ENCODE data around the gene WDR81. TPM values are rescaled to one million over a fixed set of nuclear protein-coding genes. Genes with fewer than 3 reads are reported as not detected.

The WDR81 gene
- total RNA-seq, 2 donors from 2014 or later, result 13.4 to 17.9 TPM

DNA sequence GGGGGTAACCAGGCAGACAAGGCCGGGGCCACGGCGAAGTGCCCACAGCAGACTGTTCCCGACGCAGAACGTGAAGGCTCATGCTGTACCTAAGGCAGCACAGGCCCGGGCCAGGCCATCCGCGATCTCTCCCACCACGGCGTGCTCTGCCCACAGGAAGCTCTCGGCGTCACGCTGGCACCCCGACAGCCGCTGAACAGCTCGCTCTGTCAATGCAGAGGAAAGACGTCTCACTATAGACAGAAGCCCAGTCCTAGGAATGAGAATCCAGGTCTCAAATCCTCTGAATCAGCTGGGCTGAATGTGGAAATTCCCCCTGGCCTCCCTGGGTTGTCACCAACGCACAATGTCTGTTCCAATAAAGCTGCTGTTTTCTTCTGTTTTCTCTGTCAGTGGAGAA, 58.8 kb downstream of the WDR81 start:
- H3K27me3 Mint-ChIP-seq (ENCODE audit: insufficient read depth), result no peaks in the 10 kb centered on the region
- Histone ChIP-seq H3K9ac (ENCODE audit: extremely low read depth, low read length, poor library complexity, severe bottlenecking) (no peak overlapping the region), H3K9me3 (ENCODE audit: control insufficient read depth, low read length) (no peaks in the 10 kb centered on the region), H3K4me3 (ENCODE audit: low read length) (no peak overlapping the region), H3K4me1 (ENCODE audit: control insufficient read depth, insufficient read depth, low read length) (no peaks in the 10 kb centered on the region), H3K27me3 (ENCODE audit: control insufficient read depth, insufficient read depth, low read length, poor library complexity, severe bottlenecking) (no peaks in the 10 kb centered on the region), H3K36me3 (ENCODE audit: control insufficient read depth, insufficient read depth, low read length) (peaks cover 72% of the 10 kb centered on the region), H3K27ac (ENCODE audit: low read depth, low read length) (no peak overlapping the region)
- H3K27ac Mint-ChIP-seq, result peak overlapping the region; percentile 60
- H3K4me3 Mint-ChIP-seq, result no peak overlapping the region
- no peaks in the 10 kb centered on the region for H3K9me3 Mint-ChIP-seq
- no peak for DNase-seq
- TF ChIP-seq, protein P1, sequence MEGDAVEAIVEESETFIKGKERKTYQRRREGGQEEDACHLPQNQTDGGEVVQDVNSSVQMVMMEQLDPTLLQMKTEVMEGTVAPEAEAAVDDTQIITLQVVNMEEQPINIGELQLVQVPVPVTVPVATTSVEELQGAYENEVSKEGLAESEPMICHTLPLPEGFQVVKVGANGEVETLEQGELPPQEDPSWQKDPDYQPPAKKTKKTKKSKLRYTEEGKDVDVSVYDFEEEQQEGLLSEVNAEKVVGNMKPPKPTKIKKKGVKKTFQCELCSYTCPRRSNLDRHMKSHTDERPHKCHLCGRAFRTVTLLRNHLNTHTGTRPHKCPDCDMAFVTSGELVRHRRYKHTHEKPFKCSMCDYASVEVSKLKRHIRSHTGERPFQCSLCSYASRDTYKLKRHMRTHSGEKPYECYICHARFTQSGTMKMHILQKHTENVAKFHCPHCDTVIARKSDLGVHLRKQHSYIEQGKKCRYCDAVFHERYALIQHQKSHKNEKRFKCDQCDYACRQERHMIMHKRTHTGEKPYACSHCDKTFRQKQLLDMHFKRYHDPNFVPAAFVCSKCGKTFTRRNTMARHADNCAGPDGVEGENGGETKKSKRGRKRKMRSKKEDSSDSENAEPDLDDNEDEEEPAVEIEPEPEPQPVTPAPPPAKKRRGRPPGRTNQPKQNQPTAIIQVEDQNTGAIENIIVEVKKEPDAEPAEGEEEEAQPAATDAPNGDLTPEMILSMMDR (conservative IDR thresholded peaks at IDR 0.05), result no peak
- peaks cover 76% of the 10 kb centered on the region for H3K36me3 Mint-ChIP-seq (ENCODE audit: low read depth)
- 88 to 90% methylated on average over 19 of the region's 19 CpGs for WGBS, 2 experiments (ENCODE audit: insufficient coverage in 1 of 2, insufficient read length in 1 of 2)
- H3K4me1 Mint-ChIP-seq, result peaks cover 2% of the 10 kb centered on the region

DNA sequence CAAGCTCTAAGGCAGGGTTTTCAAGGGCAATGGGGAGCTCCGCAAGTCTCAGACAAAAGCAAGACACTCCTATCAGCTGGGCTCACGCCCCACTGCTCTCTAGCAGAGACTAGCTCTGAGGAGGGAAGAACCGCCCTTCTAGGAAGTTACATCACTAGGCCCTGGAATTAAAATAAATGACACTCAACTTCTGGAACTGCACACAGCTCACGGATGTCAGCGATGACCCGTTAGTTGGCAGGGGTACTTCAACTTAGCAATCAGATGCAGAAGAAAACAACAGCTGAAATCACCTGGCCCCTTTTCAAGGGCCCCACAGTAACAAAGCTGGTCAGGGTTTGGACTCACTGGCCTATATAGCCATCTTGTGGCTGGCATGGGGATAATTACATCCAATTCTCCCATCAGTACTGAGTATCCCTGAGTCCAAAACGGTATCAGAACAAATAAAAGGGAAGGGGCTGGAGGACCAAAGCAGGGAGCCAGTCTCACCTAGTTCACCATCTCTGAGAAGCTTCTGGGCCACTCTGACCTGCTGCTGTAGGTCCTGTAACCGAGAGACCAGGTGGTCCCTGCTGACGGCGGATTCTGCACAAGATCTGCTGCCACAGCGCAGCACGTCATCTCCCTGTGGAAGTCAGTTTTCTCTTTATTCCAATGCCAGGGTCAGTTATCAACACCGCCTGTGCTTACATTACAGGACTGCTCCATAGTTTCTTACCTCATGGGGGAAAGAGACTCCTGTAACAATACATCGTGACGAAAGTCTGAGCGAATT, 59.5 kb downstream of the WDR81 start:
- Mint-ChIP-seq H3K4me3 (no peak overlapping the region), H3K27ac (peak overlapping the region; percentile 60), H3K27me3 (ENCODE audit: insufficient read depth) (no peaks in the 10 kb centered on the region), H3K36me3 (ENCODE audit: low read depth) (peaks cover 76% of the 10 kb centered on the region), H3K4me1 (peaks cover 2% of the 10 kb centered on the region), H3K9me3 (no peaks in the 10 kb centered on the region)
- no peaks in the 10 kb centered on the region for H3K9me3 ChIP-seq (ENCODE audit: control insufficient read depth, low read length)
- WGBS, 2 experiments (ENCODE audit: insufficient coverage in 1 of 2, insufficient read length in 1 of 2), result 84 to 86% methylated on average over 15 to 16 of the region's 16 CpGs
- H3K27me3 ChIP-seq (ENCODE audit: control insufficient read depth, insufficient read depth, low read length, poor library complexity, severe bottlenecking), result no peaks in the 10 kb centered on the region
- no peak overlapping the region for H3K4me3 ChIP-seq (ENCODE audit: low read length)
- peaks cover 66% of the 10 kb centered on the region for H3K36me3 ChIP-seq (ENCODE audit: control insufficient read depth, insufficient read depth, low read length)
- no peak overlapping the region for H3K9ac ChIP-seq (ENCODE audit: extremely low read depth, low read length, poor library complexity, severe bottlenecking)
- TF ChIP-seq, protein P1 (conservative IDR thresholded peaks at IDR 0.05), result peak; percentile 84
- no peak overlapping the region for H3K27ac ChIP-seq (ENCODE audit: low read depth, low read length)
- DNase-seq, result peak; percentile 73
- H3K4me1 ChIP-seq (ENCODE audit: control insufficient read depth, insufficient read depth, low read length), result no peaks in the 10 kb centered on the region

DNA sequence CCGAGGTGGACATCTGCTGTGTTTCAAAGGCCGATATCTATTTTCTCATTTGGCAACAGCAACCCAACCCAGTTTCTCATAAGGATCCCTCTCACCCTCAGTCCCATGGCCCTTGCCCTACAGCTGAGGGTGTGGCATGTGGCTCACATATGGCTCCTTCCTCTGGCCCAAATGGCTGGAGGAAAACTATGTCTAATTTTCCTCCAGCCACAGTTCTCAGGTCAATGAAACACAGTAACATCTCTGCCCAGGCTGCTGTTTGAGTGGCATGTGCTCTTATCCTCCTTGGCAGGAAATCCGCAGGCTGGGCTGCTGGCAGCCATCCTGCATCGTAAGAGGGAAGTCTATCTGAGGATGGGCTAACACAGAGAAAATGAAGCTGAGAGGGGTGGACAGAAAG, 61.4 kb downstream of the WDR81 start:
- peaks cover 58% of the 10 kb centered on the region for H3K36me3 ChIP-seq (ENCODE audit: control insufficient read depth, insufficient read depth, low read length)
- no peak overlapping the region for H3K4me3 Mint-ChIP-seq
- peaks cover 69% of the 10 kb centered on the region for H3K36me3 Mint-ChIP-seq (ENCODE audit: low read depth)
- no peak for DNase-seq
- H3K27me3 ChIP-seq (ENCODE audit: control insufficient read depth, insufficient read depth, low read length, poor library complexity, severe bottlenecking), result no peaks in the 10 kb centered on the region
- WGBS, 2 experiments (ENCODE audit: insufficient coverage in 1 of 2, insufficient read length in 1 of 2), result 97 to 98% methylated on average over 4 of the region's 4 CpGs
- no peaks in the 10 kb centered on the region for H3K27me3 Mint-ChIP-seq (ENCODE audit: insufficient read depth)
- no peak overlapping the region for H3K4me3 ChIP-seq (ENCODE audit: low read length)
- no peak overlapping the region for H3K27ac ChIP-seq (ENCODE audit: low read depth, low read length)
- TF ChIP-seq, protein P1 (conservative IDR thresholded peaks at IDR 0.05), result no peak
- H3K9ac ChIP-seq (ENCODE audit: extremely low read depth, low read length, poor library complexity, severe bottlenecking), result no peak overlapping the region
- no peaks in the 10 kb centered on the region for H3K4me1 ChIP-seq (ENCODE audit: control insufficient read depth, insufficient read depth, low read length)
- H3K9me3 Mint-ChIP-seq, result no peaks in the 10 kb centered on the region
- no peak overlapping the region for H3K27ac Mint-ChIP-seq
- peaks cover 2% of the 10 kb centered on the region for H3K4me1 Mint-ChIP-seq
- H3K9me3 ChIP-seq (ENCODE audit: control insufficient read depth, low read length), result no peaks in the 10 kb centered on the region
